HCT116 (cell line): ENCODE data around the gene FBXL16. TPM values are rescaled to one million over a fixed set of nuclear protein-coding genes. Genes with fewer than 3 reads are reported as not detected.

Source experiments
- ATAC-seq: fragments of 200-7000 bp; cut with Tn5 transposase; 2 replicates; pipeline ENCODE4 v1.9.1; 2020; ENCODE audit warnings: mild to moderate bottlenecking, moderate library complexity
- BruUV-seq: library from RNA; stranded (reverse); fragments of 400-500 nt; replicated peaks from 2 replicates; lab custom pipeline; 2021; lab: Mats Ljungman, UMichigan
- CTCF ChIA-PET: fragments of 300-600 bp; sonication (Branson Sonifier 250); formaldehyde crosslinking; loops from one replicate; lab custom pipeline; 2021; ENCODE audit warnings: antibody characterized with exemption; lab: Charles Lee
- POLR2A ChIA-PET: fragments of 300-600, 350-600 bp; sonication (Branson Sonifier 250); formaldehyde crosslinking; loops from one replicate; lab custom pipeline; 2021; ENCODE audit warnings: antibody characterized with exemption; lab: Charles Lee
- RAD21 ChIA-PET, 2 experiments: fragments of 300-600 bp; sonication (Branson Sonifier 250); formaldehyde crosslinking; loops; one replicate each; lab custom pipeline; 2023; ENCODE audit warnings: low total read pairs in 2 of 2; ENCODE audit not compliant: uncharacterized antibody in 2 of 2, unreplicated experiment in 2 of 2, low non-redundant PET in 1 of 2; lab: Charles Lee
- DNase-seq: peaks from one replicate; pipeline ENCODE4 v3.0.0-alpha.2; 2010; ENCODE audit warnings: low read depth, low spot score
- H2AFZ ChIP-seq: fragments of 200-600 bp; shearing (Covaris generic), sonication (generic); 2 replicates; pipeline ENCODE4 v1.6.1; 2017; ENCODE audit warnings: low read depth, mixed run types, mixed read lengths, antibody characterized with exemption, low read length; ENCODE audit not compliant: poor library complexity, severe bottlenecking
- H3K27ac ChIP-seq: 2 replicates; pipeline ENCODE4 v1.5.1; 2012; ENCODE audit warnings: low read depth, low read length
- H3K27me3 ChIP-seq: fragments of 200-600 bp; sonication (generic); 2 replicates; pipeline ENCODE4 v1.6.1; 2016; ENCODE audit warnings: mixed run types, low read length, mixed read lengths; ENCODE audit not compliant: insufficient read depth
- H3K36me3 ChIP-seq, 2 experiments: fragments of 200-500 bp in 1 of 2; fragments of 200-600 bp in 1 of 2; sonication (Bioruptor generic) in 1 of 2; sonication (generic) in 1 of 2; 2 replicates each; pipeline versions ENCODE4 v1.5.1 to v1.6.1; 2014 to 2016; ENCODE audit warnings: low read length in 2 of 2, inconsistent platforms in 1 of 2, mixed read lengths in 1 of 2, mixed run types in 1 of 2; ENCODE audit not compliant: insufficient read depth in 2 of 2, control insufficient read depth in 1 of 2
- H3K4me1 ChIP-seq, 2 experiments: fragments of 200-600 bp in 1 of 2; sonication (generic) in 1 of 2; 2 replicates each; pipeline versions ENCODE4 v1.5.1 to v1.6.1; 2012 to 2017; ENCODE audit warnings: low read length in 2 of 2, inconsistent platforms in 1 of 2, mild to moderate bottlenecking in 1 of 2, mixed read lengths in 1 of 2, mixed run types in 1 of 2, moderate library complexity in 1 of 2; ENCODE audit not compliant: insufficient read depth in 2 of 2, control insufficient read depth in 1 of 2
- H3K4me2 ChIP-seq: fragments of 200-600 bp; sonication (generic); 2 replicates; pipeline ENCODE4 v1.6.1; 2017; ENCODE audit warnings: mixed run types, low read length, mixed read lengths
- H3K4me3 ChIP-seq, 2 experiments: fragments of 200-600 bp in 1 of 2; sonication (generic) in 1 of 2; replicated peaks in 1 of 2; 2 replicates each; pipeline ENCODE4 v1.5.1; 2011 to 2016; ENCODE audit warnings: low read length in 2 of 2, control low read depth in 1 of 2, low read depth in 1 of 2, mild to moderate bottlenecking in 1 of 2, mixed read lengths in 1 of 2, mixed run types in 1 of 2
- H3K79me2 ChIP-seq: fragments of 200-600 bp; sonication (generic); 2 replicates; pipeline ENCODE4 v1.6.1; 2017; ENCODE audit warnings: mild to moderate bottlenecking, mixed run types, low read length, moderate library complexity, mixed read lengths; ENCODE audit not compliant: insufficient read depth
- H3K9ac ChIP-seq: fragments of 200-600 bp; sonication (generic); 2 replicates; pipeline ENCODE4 v1.6.1; 2016; ENCODE audit warnings: low read length, mixed read lengths
- H3K9me2 ChIP-seq: fragments of 200-600 bp; sonication (generic), shearing (Covaris generic); 2 replicates; pipeline ENCODE4 v1.6.1; 2017; ENCODE audit warnings: mixed run types, mild to moderate bottlenecking, moderate library complexity; ENCODE audit not compliant: insufficient read depth
- H3K9me3 ChIP-seq, 2 experiments: fragments of 200-500 bp in 1 of 2; fragments of 200-600 bp in 1 of 2; sonication (Bioruptor generic) in 1 of 2; sonication (generic) in 1 of 2; 2 replicates each; pipeline ENCODE4 v1.6.1; 2014 to 2017; ENCODE audit warnings: low read length in 2 of 2, mixed read lengths in 2 of 2, inconsistent platforms in 1 of 2, low read depth in 1 of 2, mild to moderate bottlenecking in 1 of 2, mixed run types in 1 of 2, moderate library complexity in 1 of 2; ENCODE audit not compliant: control insufficient read depth in 1 of 2, insufficient read depth in 1 of 2
- H4K20me1 ChIP-seq: fragments of 200-600 bp; sonication (generic), shearing (Covaris generic); 2 replicates; pipeline ENCODE4 v1.6.1; 2017; ENCODE audit warnings: mixed run types, mild to moderate bottlenecking, moderate library complexity; ENCODE audit not compliant: insufficient read depth
- CEBPB ChIP-seq: IDR thresholded peaks from 2 replicates; pipeline ENCODE4 v1.6.1; 2012; ENCODE audit warnings: low read depth
- EGR1 ChIP-seq: IDR thresholded peaks from 2 replicates; pipeline ENCODE4 v1.6.1; 2012; ENCODE audit warnings: low read depth
- ELF1 ChIP-seq: IDR thresholded peaks from 2 replicates; pipeline ENCODE4 v1.6.1; 2012; ENCODE audit warnings: low read depth, borderline replicate concordance
- EZH2 ChIP-seq: fragments of 200-600 bp; sonication (generic); IDR thresholded peaks from 2 replicates; pipeline ENCODE4 v1.6.1; 2017; ENCODE audit warnings: antibody characterized with exemption, mixed run types
- EZH2phosphoT487 ChIP-seq: fragments of 200-600 bp; IDR thresholded peaks from 2 replicates; pipeline ENCODE4 v1.6.1; 2018; ENCODE audit warnings: antibody characterized with exemption, borderline replicate concordance
- FOSL1 ChIP-seq: IDR thresholded peaks from 2 replicates; pipeline ENCODE4 v1.6.1; 2012; ENCODE audit warnings: low read depth
- JUND ChIP-seq: IDR thresholded peaks from 2 replicates; pipeline ENCODE4 v1.6.1; 2012
- POLR2A ChIP-seq: IDR thresholded peaks from 2 replicates; pipeline ENCODE4 v1.7.0; 2011; ENCODE audit warnings: borderline replicate concordance; ENCODE audit not compliant: insufficient read depth, insufficient read length; ENCODE audit errors: extremely low read depth
- POLR2AphosphoS5 ChIP-seq: IDR thresholded peaks from 2 replicates; pipeline ENCODE4 v1.6.1; 2011; ENCODE audit warnings: mild to moderate bottlenecking, low read depth, low read length, moderate library complexity
- RAD21 ChIP-seq: IDR thresholded peaks from 2 replicates; pipeline ENCODE4 v1.6.1; 2012; ENCODE audit warnings: low read depth, mild to moderate bottlenecking
- REST ChIP-seq: IDR thresholded peaks from 2 replicates; pipeline ENCODE4 v1.6.1; 2012; ENCODE audit warnings: low read depth
- SP1 ChIP-seq: IDR thresholded peaks from 2 replicates; pipeline ENCODE4 v1.6.1; 2012; ENCODE audit warnings: low read depth
- SRF ChIP-seq: IDR thresholded peaks from 2 replicates; pipeline ENCODE4 v1.6.1; 2012; ENCODE audit warnings: low read depth
- ZBTB33 ChIP-seq: IDR thresholded peaks from 2 replicates; pipeline ENCODE4 v1.6.1; 2011; ENCODE audit warnings: mild to moderate bottlenecking, low read length, moderate library complexity; ENCODE audit not compliant: insufficient replicate concordance; ENCODE audit errors: extremely low read depth
- ZFX ChIP-seq: fragments of 450-650 bp; IDR thresholded peaks from 2 replicates; pipeline ENCODE4 v1.6.1; 2017
- ZNF274 ChIP-seq: fragments of 200-500 bp; sonication (Bioruptor generic); IDR thresholded peaks from 2 replicates; pipeline ENCODE4 v1.6.1; 2014; ENCODE audit warnings: mild to moderate bottlenecking, low read depth, low read length, inconsistent platforms
- intact Hi-C: fragments of 100-400 bp; cut with micrococcal nuclease; formaldehyde crosslinking; loops from 2 replicates; pipeline ENCODE4 v1.10.0; 2022
- total RNA-seq: library from RNA; stranded (reverse); gene quantifications from one replicate; pipeline ENCODE4 v1.2.1, GENCODE V29; 2021; ENCODE audit not compliant: unreplicated experiment
- TF ChIP-seq, protein P1 (sequence below): IDR thresholded peaks from 2 replicates; pipeline ENCODE4 v1.6.1; 2012
- TF ChIP-seq, protein P2 (sequence below): IDR thresholded peaks from 2 replicates; pipeline ENCODE4 v1.6.1; 2012

Gene FBXL16
- total RNA-seq, 1 experiment from 2014 or later, result 49.7 TPM

DNA sequence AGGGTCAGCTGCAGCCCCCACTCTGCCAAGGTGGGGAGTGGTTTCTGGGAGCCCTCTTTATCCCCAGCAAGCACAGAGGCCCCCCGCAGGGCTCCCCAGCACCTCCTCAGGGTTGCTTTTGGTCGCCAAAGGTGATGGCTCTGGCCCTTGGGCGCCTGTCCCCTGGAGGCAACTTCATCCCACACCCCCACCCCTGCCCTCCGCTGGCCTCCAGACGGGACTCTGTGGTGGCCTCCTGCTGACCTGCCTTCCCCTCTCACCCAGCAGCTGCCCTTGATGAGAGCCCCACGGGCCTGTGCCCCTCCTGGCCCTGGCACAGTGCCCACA lies 45.5 kb downstream of the FBXL16 start:
- intact Hi-C loops, result loop anchor here (2.0 kb wide), 1 partner anchor 81 kb away; no protein-coding TSS in a partner anchor
- peaks cover 3 to 9% of the 10 kb centered on the region in 2 experiments; a peak in 2 of 4 replicates for H3K4me1 ChIP-seq
- RAD21 ChIA-PET, result no interaction called here
- no peaks in the 10 kb centered on the region for H3K9me3 ChIP-seq
- H3K9ac ChIP-seq, result no peak overlapping the region
- H3K79me2 ChIP-seq, result no peaks in the 10 kb centered on the region
- TF ChIP-seq POLR2A, result no peak
- no peak for TF ChIP-seq POLR2AphosphoS5
- no peak for TF ChIP-seq JUND
- TF ChIP-seq FOSL1, result no peak
- no peak for TF ChIP-seq ELF1
- TF ChIP-seq, protein P1, sequence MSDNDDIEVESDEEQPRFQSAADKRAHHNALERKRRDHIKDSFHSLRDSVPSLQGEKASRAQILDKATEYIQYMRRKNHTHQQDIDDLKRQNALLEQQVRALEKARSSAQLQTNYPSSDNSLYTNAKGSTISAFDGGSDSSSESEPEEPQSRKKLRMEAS, result no peak
- no peak for TF ChIP-seq SRF
- TF ChIP-seq EGR1, result no peak
- TF ChIP-seq EZH2, result no peak
- no peak for TF ChIP-seq ZBTB33
- no peak for TF ChIP-seq EZH2phosphoT487
- TF ChIP-seq, protein P2, sequence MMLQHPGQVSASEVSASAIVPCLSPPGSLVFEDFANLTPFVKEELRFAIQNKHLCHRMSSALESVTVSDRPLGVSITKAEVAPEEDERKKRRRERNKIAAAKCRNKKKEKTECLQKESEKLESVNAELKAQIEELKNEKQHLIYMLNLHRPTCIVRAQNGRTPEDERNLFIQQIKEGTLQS, result no peak
- no peak for TF ChIP-seq RAD21
- no peak for TF ChIP-seq ZNF274
- no peak for TF ChIP-seq REST
- TF ChIP-seq SP1, result no peak
- no peak for TF ChIP-seq ZFX
- TF ChIP-seq CEBPB, result no peak
- TF ChIP-seq, all 23 proteins: peak for 0
- no TSS peak for BruUV-seq
- Histone ChIP-seq H3K27ac (peak overlapping the region; percentile 64; the same call in 1 of the 2 replicates), H3K36me3 (no peaks in the 10 kb centered on the region), H3K27me3 (no peaks in the 10 kb centered on the region), H3K4me2 (peak overlapping the region; percentile 21; the same call in 1 of the 2 replicates), H2AFZ (no peak overlapping the region), H3K4me3 (no peak overlapping the region), H3K9me2 (no peaks in the 10 kb centered on the region), H4K20me1 (no peaks in the 10 kb centered on the region)
- ChIA-PET CTCF (interaction anchor here (1.0 to 2.6 kb wide), 3 partner anchors 12 to 81 kb away, joined by 3 to 13 read pairs (median 3); partner anchors contain the start of genes METTL26 and WDR90), POLR2A (interaction anchor here (1.9 kb wide), 1 partner anchor 9 kb away, joined by 4 read pairs; no protein-coding TSS in a partner anchor)
- DNase-seq (no peak), ATAC-seq (no peak)
